Measurements from ENCODE around the gene GRM5.
"Not testable (repeated sequence)": the region's sequence is repeated elsewhere in the genome, so short reads cannot be mapped to it uniquely, and the experiment has no call there.

- not testable (repeated sequence) for TF ChIP-seq CTCF (conservative IDR thresholded peaks at IDR 0.05); EZH2 (IDR thresholded peaks at IDR 0.05; ENCODE audit: low read depth)
These were observed 105.9 kb downstream of the GRM5 start for GRCh38 chr11:88959857-88960256.

All from PC-9 (cell line).